Small intestine (tissue), 7 donors: ENCODE results near the gene CMTM2. TPM values are rescaled to one million over a fixed set of nuclear protein-coding genes. Genes with fewer than 3 reads are reported as not detected.
"Not testable (repeated sequence)": the region's sequence is repeated elsewhere in the genome, so short reads cannot be mapped to it uniquely, and the experiment has no call there.

Source experiments
- DNase-seq, 2 donors: peaks; one replicate each; pipeline versions ENCODE4 v3.0.0 to v3.0.0-alpha.2; 2013
- FAIRE-seq: peaks from 2 replicates; lab custom pipeline; 2012; peaks lifted over from hg19 to GRCh38; lab: Jason Lieb, UNC
- H3K27ac ChIP-seq, 3 donors: one replicate each; pipeline ENCODE4 v1.5.1; 2013; ENCODE audit warnings: low read length in 2 of 3, mild to moderate bottlenecking in 2 of 3, control low read depth in 1 of 3, inconsistent platforms in 1 of 3, low read depth in 1 of 3, moderate library complexity in 1 of 3
- H3K27me3 ChIP-seq, 3 donors: one replicate each; pipeline ENCODE4 v1.6.1; 2013; ENCODE audit warnings: low read length in 3 of 3, inconsistent platforms in 1 of 3; ENCODE audit not compliant: control insufficient read depth in 3 of 3, insufficient read depth in 3 of 3
- H3K36me3 ChIP-seq, 3 donors: one replicate each; pipeline ENCODE4 v1.6.1; 2013; ENCODE audit warnings: low read length in 3 of 3, inconsistent platforms in 1 of 3, low read depth in 1 of 3, mild to moderate bottlenecking in 1 of 3, moderate library complexity in 1 of 3; ENCODE audit not compliant: control insufficient read depth in 3 of 3, insufficient read depth in 2 of 3
- H3K4me1 ChIP-seq, 3 donors: one replicate each; pipeline ENCODE4 v1.6.1; 2013; ENCODE audit warnings: low read length in 2 of 3, inconsistent platforms in 1 of 3, low read depth in 1 of 3, mild to moderate bottlenecking in 1 of 3, moderate library complexity in 1 of 3; ENCODE audit not compliant: control insufficient read depth in 3 of 3, insufficient read depth in 2 of 3
- H3K4me3 ChIP-seq, 3 donors: one replicate each; pipeline ENCODE4 v1.5.1; 2013; ENCODE audit warnings: low read length in 3 of 3, control low read depth in 1 of 3, inconsistent platforms in 1 of 3, low read depth in 1 of 3, mild to moderate bottlenecking in 1 of 3, moderate library complexity in 1 of 3
- H3K9me3 ChIP-seq, 2 donors: one replicate each; pipeline ENCODE4 v1.6.1; 2013; ENCODE audit warnings: low read depth in 1 of 2, low read length in 1 of 2; ENCODE audit not compliant: control insufficient read depth in 2 of 2, insufficient read depth in 1 of 2
- WGBS, 3 donors: extraction: QIAGEN DNeasy Blood & Tissue Kit; methylation state at CpG; one replicate each; pipeline ENCODE4 v1.1.7; 2013; 5-methylcytosine and 5-hydroxymethylcytosine counted together
- polyA plus RNA-seq, 4 donors: library from polyadenylated mRNA; stranded (reverse) in 3 of 4; unstranded in 1 of 4; fragments of 200-250 nt in 3 of 4; fragments of 120-200 nt in 1 of 4; gene quantifications; one replicate each; pipeline versions ENCODE4 v1.2.1 to v1.2.3, GENCODE V29; 2013
- donor health status: healthy with polysubstance abuse.
- donor health status: control.
- donor health status: control.
- donor health status: Bipolar disorder and iron deficiency.
- donor health status: healthy.

Gene CMTM2
- polyA plus RNA-seq, 4 donors, result 0.07 to 0.19 TPM; not detected in 2

DNA sequence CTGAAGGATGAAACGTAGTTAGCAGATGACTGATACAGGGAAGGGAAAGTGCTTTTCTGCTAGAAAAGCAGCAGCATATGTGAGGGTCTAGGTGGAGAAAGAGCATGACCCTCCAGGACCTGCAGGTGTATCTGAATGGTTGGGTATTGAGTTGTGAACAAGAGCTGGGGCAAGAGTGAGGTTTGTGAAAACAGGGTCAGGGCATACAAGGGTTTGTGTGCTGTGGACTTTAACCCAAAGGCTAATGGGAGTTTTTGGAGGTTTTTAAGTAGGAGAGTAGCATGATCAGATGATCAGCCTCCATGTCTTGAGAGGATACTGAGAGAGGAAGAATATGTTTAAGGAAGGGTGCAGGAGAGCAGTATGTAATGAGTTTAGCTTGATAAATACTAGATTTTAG is 19.2 kb upstream of the CMTM2 start:
- no peaks in the 10 kb centered on the region for H3K9me3 ChIP-seq
- FAIRE-seq (no peak), DNase-seq (no peak)
- H3K36me3 ChIP-seq, result peaks cover 2 to 10% (median 7%) of the 10 kb centered on the region in 3 donors
- H3K4me3 ChIP-seq, result no peak overlapping the region
- no peaks in the 10 kb centered on the region for H3K27me3 ChIP-seq
- WGBS, 3 donors, result 78 to 96% (median 79%) methylated on average over 1 of the region's 1 CpG
- peaks cover 0 to 4% (median 2%) of the 10 kb centered on the region in 3 donors for H3K4me1 ChIP-seq
- peak overlapping the region in 1 of 3 donors; percentile 27 for H3K27ac ChIP-seq

GRCh38 chr16:66561381-66562080 is 17.7 kb upstream of the CMTM2 start:
- Histone ChIP-seq H3K27me3 (no peaks in the 10 kb centered on the region), H3K4me3 (no peak overlapping the region), H3K36me3 (peaks cover 2 to 16% (median 10%) of the 10 kb centered on the region in 3 donors), H3K9me3 (no peaks in the 10 kb centered on the region), H3K4me1 (no peaks in the 10 kb centered on the region), H3K27ac (no peak overlapping the region)
- WGBS, 3 donors, result 66 to 90% (median 82%) methylated on average over 3 of the region's 3 CpGs
- FAIRE-seq (no peak), DNase-seq (peak in 1 of 2 donors; percentile 33)

GRCh38 chr16:66562409-66562808 is 16.9 kb upstream of the CMTM2 start:
- Histone ChIP-seq H3K36me3 (peaks cover 5 to 17% (median 10%) of the 10 kb centered on the region in 3 donors), H3K27ac (no peak overlapping the region), H3K27me3 (no peaks in the 10 kb centered on the region), H3K4me3 (no peak overlapping the region), H3K4me1 (no peaks in the 10 kb centered on the region), H3K9me3 (no peaks in the 10 kb centered on the region)
- no peak for DNase-seq
- FAIRE-seq, result no peak
- 72 to 81% (median 75%) methylated on average over 1 of the region's 1 CpG for WGBS, 3 donors

GRCh38 chr16:66562986-66563385 is 16.3 kb upstream of the CMTM2 start:
- H3K4me1 ChIP-seq, result no peaks in the 10 kb centered on the region
- peaks cover 5 to 17% (median 10%) of the 10 kb centered on the region in 3 donors for H3K36me3 ChIP-seq
- no peak overlapping the region for H3K27ac ChIP-seq
- H3K27me3 ChIP-seq, result no peaks in the 10 kb centered on the region
- no peak for DNase-seq
- H3K4me3 ChIP-seq, result no peak overlapping the region
- no peak for FAIRE-seq
- no peaks in the 10 kb centered on the region for H3K9me3 ChIP-seq
- WGBS, 3 donors, result 86 to 88% (median 87%) methylated on average over 2 of the region's 2 CpGs

DNA sequence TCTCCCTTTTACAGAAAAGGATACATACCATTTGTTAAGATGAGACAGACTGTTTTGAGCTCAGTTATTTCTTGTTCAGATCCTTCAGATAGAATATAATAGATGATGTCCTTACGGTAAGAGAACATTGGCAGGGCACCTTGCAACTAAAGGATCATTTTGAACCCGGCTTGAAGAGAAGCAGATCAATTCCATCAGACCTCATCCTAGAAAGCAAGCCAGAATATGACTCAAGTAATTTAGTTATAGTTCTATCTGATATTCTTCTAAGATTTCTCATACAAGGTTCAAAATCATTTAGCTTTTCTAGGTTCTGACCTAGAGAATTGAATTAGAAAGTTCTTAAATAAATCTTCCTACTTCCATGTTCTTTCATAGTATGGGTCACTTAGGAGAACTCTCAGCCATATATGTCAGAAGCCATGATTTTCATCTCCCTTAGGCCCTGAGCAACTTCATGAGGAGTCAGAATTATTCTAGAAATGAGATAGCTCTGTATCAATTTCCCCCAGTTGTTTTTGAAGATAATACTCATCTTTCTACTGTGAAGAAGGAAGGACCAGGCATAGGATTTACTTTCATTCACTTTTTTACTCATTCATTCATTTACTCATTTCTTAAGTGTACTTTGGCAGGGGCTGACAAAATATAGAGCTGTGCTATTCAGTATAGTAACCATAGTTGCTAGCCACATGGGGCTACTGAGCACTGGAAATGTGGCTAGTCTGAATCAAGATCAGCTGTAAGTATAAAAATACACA is 15.5 kb upstream of the CMTM2 start:
- Histone ChIP-seq H3K4me1 (no peaks in the 10 kb centered on the region), H3K27me3 (no peaks in the 10 kb centered on the region), H3K4me3 (no peak overlapping the region), H3K27ac (no peak overlapping the region), H3K9me3 (no peaks in the 10 kb centered on the region), H3K36me3 (peaks cover 5 to 17% (median 9%) of the 10 kb centered on the region in 3 donors)
- DNase-seq (no peak), FAIRE-seq (no peak)
- WGBS, 3 donors, result 89 to 92% (median 89%) methylated on average over 2 of the region's 2 CpGs

DNA sequence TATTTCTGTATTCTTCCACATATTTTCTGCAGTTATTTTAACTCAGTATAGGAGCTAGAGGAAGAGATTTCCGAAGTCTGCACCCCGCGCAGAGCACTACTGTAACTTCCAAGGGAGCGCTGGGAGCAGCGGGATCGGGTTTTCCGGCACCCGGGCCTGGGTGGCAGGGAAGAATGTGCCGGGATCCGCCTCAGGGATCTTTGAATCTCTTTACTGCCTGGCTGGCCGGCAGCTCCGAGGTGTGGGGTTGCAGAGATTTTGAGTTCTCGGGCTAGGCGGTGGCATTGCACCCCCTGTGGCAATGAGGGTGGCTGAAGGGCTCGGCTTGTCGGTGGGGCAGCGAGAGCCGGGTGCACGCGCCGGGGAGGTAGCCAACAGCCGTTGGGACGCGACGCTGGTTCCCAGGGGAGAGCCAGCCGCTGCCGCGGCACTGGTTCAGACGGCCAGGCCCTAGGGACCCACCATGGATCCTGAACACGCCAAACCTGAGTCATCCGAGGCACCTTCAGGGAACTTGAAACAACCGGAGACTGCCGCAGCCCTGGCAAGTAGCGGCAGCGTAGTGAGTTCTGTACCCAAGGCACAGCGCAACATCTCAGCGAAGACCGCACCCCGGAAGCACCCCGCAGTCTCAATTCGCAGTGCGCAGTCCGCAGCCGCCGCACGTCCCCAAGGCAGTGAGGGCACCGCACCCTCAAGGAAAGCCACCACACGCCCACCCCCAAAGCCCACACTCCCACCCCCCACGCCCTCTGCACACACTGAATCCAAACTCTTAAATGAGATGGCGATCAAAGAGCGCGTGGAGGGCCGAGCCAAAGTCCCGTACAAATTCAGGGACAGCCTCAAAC is 13.0 kb upstream of the CMTM2 start, which contains the start of gene CMTM1:
TSS of gene CMTM1 (plus strand) at position 389 of the 851 bp plus-strand sequence. CDS start at position 464, 75 bp downstream.
- Histone ChIP-seq H3K4me3 (no peak within 1 kb of the TSS), H3K27me3 (no peaks in the 10 kb centered on the region), H3K36me3 (peaks cover 0 to 15% (median 5%) of the 10 kb centered on the region in 3 donors), H3K4me1 (peaks cover 0 to 12% (median 5%) of the 10 kb centered on the region in 3 donors), H3K27ac (no peak within 1 kb of the TSS), H3K9me3 (no peaks in the 10 kb centered on the region)
- WGBS, 3 donors, result 95 to 96% (median 95%) methylated on average over 54 of the region's 54 CpGs
- FAIRE-seq (no peak), DNase-seq (no peak)

GRCh38 chr16:66567270-66567669 is 12.0 kb upstream of the CMTM2 start:
- DNase-seq, H3K4me3 ChIP-seq, H3K9me3 ChIP-seq, FAIRE-seq, H3K27me3 ChIP-seq, H3K27ac ChIP-seq: not testable (repeated sequence)
- H3K36me3 ChIP-seq, result peaks cover 0 to 15% (median 5%) of the 10 kb centered on the region in 3 donors
- H3K4me1 ChIP-seq, result peaks cover 0 to 12% (median 5%) of the 10 kb centered on the region in 3 donors
- WGBS, 3 donors, result 94 to 100% (median 94%) methylated on average over 3 of the region's 3 CpGs

GRCh38 chr16:66568355-66568754 is 10.9 kb upstream of the CMTM2 start:
- FAIRE-seq, result no peak
- no peak overlapping the region for H3K4me3 ChIP-seq
- H3K27ac ChIP-seq, result no peak overlapping the region
- H3K27me3 ChIP-seq, result no peaks in the 10 kb centered on the region
- 97 to 100% (median 100%) methylated on average over 2 of the region's 2 CpGs for WGBS, 3 donors
- no peaks in the 10 kb centered on the region for H3K9me3 ChIP-seq
- peaks cover 0 to 15% (median 5%) of the 10 kb centered on the region in 3 donors for H3K36me3 ChIP-seq
- DNase-seq, result no peak
- H3K4me1 ChIP-seq, result peaks cover 0 to 12% (median 5%) of the 10 kb centered on the region in 3 donors
